GM12878 (cell line): Measurements from ENCODE around the gene DHRS1. TPM values are rescaled to one million over a fixed set of nuclear protein-coding genes. Genes with fewer than 3 reads are reported as not detected.

Source experiments
- ATAC-seq: fragments of 200-7000 bp; cut with Tn5 transposase; 3 replicates; pipeline ENCODE4 v1.9.1; 2020; ENCODE audit warnings: mild to moderate bottlenecking, moderate library complexity
- BruUV-seq: library from RNA; stranded (reverse); fragments of 400-500 nt; replicated peaks from 2 replicates; lab custom pipeline; 2021; lab: Mats Ljungman, UMichigan
- CTCF ChIA-PET: fragments of 300-600 bp; sonication (Branson Sonifier 250); formaldehyde crosslinking; extraction: SDS; loops from one replicate; lab custom pipeline; 2021; ENCODE audit warnings: inconsistent platforms; lab: Yijun Ruan, JAX
- POLR2A ChIA-PET: fragments of 350-600 bp; formaldehyde crosslinking; extraction: SDS; loops from one replicate; lab custom pipeline; 2021; ENCODE audit warnings: inconsistent platforms; lab: Charles Lee
- RAD21 ChIA-PET: fragments of 300-600 bp; sonication (Branson Sonifier 250); formaldehyde crosslinking; loops from one replicate; lab custom pipeline; 2023; ENCODE audit warnings: antibody characterized with exemption; ENCODE audit not compliant: unreplicated experiment; lab: Charles Lee
- SMC1A ChIA-PET: fragments of 300-600 bp; sonication (Branson Sonifier 250); formaldehyde crosslinking; loops from one replicate; lab custom pipeline; 2023; ENCODE audit not compliant: unreplicated experiment, uncharacterized antibody; lab: Charles Lee
- DNase-seq: peaks from one replicate; pipeline ENCODE4 v3.0.0-alpha.2; 2011; ENCODE audit warnings: low read depth, low spot score
- FAIRE-seq: peaks from 3 replicates; lab custom pipeline; 2011; peaks lifted over from hg19 to GRCh38; lab: Jason Lieb, UNC
- H2AFZ ChIP-seq: 2 replicates; pipeline ENCODE4 v1.6.0; 2011; ENCODE audit warnings: low read depth, low read length, control low read depth; ENCODE audit not compliant: control insufficient read depth
- H3K27ac ChIP-seq: 2 replicates; pipeline ENCODE4 v1.5.1; 2011; ENCODE audit warnings: control low read depth; ENCODE audit not compliant: control insufficient read depth, insufficient read depth
- H3K27me3 ChIP-seq, 2 experiments: replicated peaks in 1 of 2; 2 replicates each; pipeline versions ENCODE4 v1.6.0 to v1.6.1; 2011; ENCODE audit warnings: low read length in 1 of 2; ENCODE audit not compliant: control insufficient read depth in 2 of 2, insufficient read depth in 2 of 2
- H3K36me3 ChIP-seq, 2 experiments: 2 replicates each; pipeline ENCODE4 v1.5.1; 2011; ENCODE audit warnings: low read length in 1 of 2; ENCODE audit not compliant: control insufficient read depth in 2 of 2, insufficient read depth in 2 of 2
- H3K4me1 ChIP-seq: 2 replicates; pipeline ENCODE4 v1.6.1; 2011; ENCODE audit warnings: mild to moderate bottlenecking, low read length, moderate library complexity, mixed read lengths; ENCODE audit not compliant: control insufficient read depth, insufficient read depth
- H3K4me2 ChIP-seq: 2 replicates; pipeline ENCODE4 v1.6.0; 2011; ENCODE audit warnings: control low read depth; ENCODE audit not compliant: control insufficient read depth, insufficient read depth
- H3K4me3 ChIP-seq: fragments of 200-600 bp; sonication (generic); 2 replicates; pipeline ENCODE4 v1.5.1; 2016
- H3K79me2 ChIP-seq: 2 replicates; pipeline ENCODE4 v1.6.0; 2011; ENCODE audit warnings: low read length; ENCODE audit not compliant: control insufficient read depth, insufficient read depth
- H3K9ac ChIP-seq: 2 replicates; pipeline ENCODE4 v1.8.0; 2011; ENCODE audit warnings: low read length, control low read depth, mixed read lengths; ENCODE audit not compliant: control insufficient read depth, insufficient read depth
- H3K9me3 ChIP-seq: replicated peaks from 3 replicates; pipeline ENCODE4 v1.5.1; 2011; ENCODE audit warnings: mild to moderate bottlenecking, low read length; ENCODE audit not compliant: control insufficient read depth, insufficient read depth
- H4K20me1 ChIP-seq: 2 replicates; pipeline ENCODE4 v1.6.0; 2011; ENCODE audit not compliant: control insufficient read depth, insufficient read depth
- ATF7 ChIP-seq: fragments of 450-650 bp; IDR thresholded peaks from 2 replicates; pipeline ENCODE4 v1.6.1; 2016; ENCODE audit warnings: low read depth, mild to moderate bottlenecking
- CUX1 ChIP-seq: IDR thresholded peaks from 2 replicates; pipeline ENCODE4 v1.6.1; 2012; ENCODE audit warnings: improper control_type of control experiment, low read depth, low read length; ENCODE audit not compliant: insufficient replicate concordance
- ETV6 ChIP-seq, 2 experiments: fragments of 450-650 bp in 1 of 2; IDR thresholded peaks in 1 of 2; conservative IDR thresholded peaks in 1 of 2; 2 replicates each; pipeline ENCODE4 v1.6.1; 2014; ENCODE audit warnings: antibody characterized with exemption in 1 of 2, borderline replicate concordance in 1 of 2, low read depth in 1 of 2, mild to moderate bottlenecking in 1 of 2, moderate library complexity in 1 of 2
- KAT2A ChIP-seq: conservative IDR thresholded peaks from 2 replicates; pipeline ENCODE4 v1.6.1; 2011; ENCODE audit warnings: low read depth, low read length; ENCODE audit not compliant: control insufficient read depth
- NFIC ChIP-seq: IDR thresholded peaks from 2 replicates; pipeline ENCODE4 v1.6.1; 2012; ENCODE audit warnings: low read depth, mild to moderate bottlenecking, inconsistent platforms, low read length, moderate library complexity
- NR2F1 ChIP-seq: fragments of 450-650 bp; conservative IDR thresholded peaks from 2 replicates; pipeline ENCODE4 v1.6.1; 2017; ENCODE audit warnings: mild to moderate bottlenecking
- POLR2A ChIP-seq: IDR thresholded peaks from 2 replicates; pipeline ENCODE4 v1.6.1; 2011; ENCODE audit warnings: low read depth, mild to moderate bottlenecking, low read length
- SREBF2 ChIP-seq: IDR thresholded peaks from 2 replicates; pipeline ENCODE4 v1.6.1; 2012; ENCODE audit warnings: mild to moderate bottlenecking, low read length
- WGBS: methylation state at CpG from one replicate; pipeline ENCODE4 v1.1.6; 2016; ENCODE audit warnings: low lambda C conversion rate; ENCODE audit not compliant: insufficient replicate concordance, insufficient coverage; ENCODE audit errors: missing lambda C conversion rate; 5-methylcytosine and 5-hydroxymethylcytosine counted together
- in situ Hi-C: fragments of 300-500 bp; cut with MboI; formaldehyde crosslinking; loops from 9 replicates; pipeline ENCODE4 v1.14.3; 2018; ENCODE audit warnings: mixed read lengths
- intact Hi-C: fragments of 100-400 bp; cut with micrococcal nuclease; formaldehyde crosslinking; loops from one replicate; pipeline ENCODE4 v1.14.2; 2022; ENCODE audit not compliant: unreplicated experiment
- polyA plus RNA-seq, 11 experiments: library from polyadenylated mRNA; depleted of rRNA in 4 of 11; unstranded in 6 of 11; stranded (reverse) in 5 of 11; fragments of >200 nt; fragmentation: Nextera tagmentation in 4 of 11; fragmentation: Illumina TruSeq in 1 of 11; extraction: Ambion mirVana in 4 of 11; extraction: Trizol in 1 of 11; gene quantifications; 1 replicate in 1 of 11; 2 replicates in 10 of 11; pipeline versions ENCODE4 v1.2.1 to v1.2.3, GENCODE V29; 2011 to 2016; ENCODE audit warnings: inconsistent platforms in 2 of 11, missing spikeins in 2 of 11, low read depth in 1 of 11
- total RNA-seq, 4 experiments: library from RNA; depleted of rRNA in 3 of 4; stranded (reverse); fragments of >200 nt in 3 of 4; fragmentation: Illumina TruSeq in 1 of 4; extraction: Trizol in 1 of 4; gene quantifications; 2 replicates each; pipeline versions ENCODE4 v1.2.1 to v1.2.3, GENCODE V29; 2013 to 2021

The DHRS1 gene
- total and polyA plus RNA-seq, 10 of the 15 experiments (the other 5 are each of a cell fraction or from before 2014, with no cell fraction given), result 12.1 to 45.0 (median 25.7) TPM

- Histone ChIP-seq H3K27ac (no peak overlapping the region), H3K27me3 (no peaks in the 10 kb centered on the region), H4K20me1 (no peaks in the 10 kb centered on the region), H3K4me3 (no peak overlapping the region), H2AFZ (no peak overlapping the region), H3K4me2 (no peak overlapping the region), H3K9ac (no peak overlapping the region), H3K36me3 (peaks cover 3 to 18% of the 10 kb centered on the region in 2 experiments; a peak in 3 of 4 replicates), H3K4me1 (peaks cover 3% of the 10 kb centered on the region), H3K9me3 (no peaks in the 10 kb centered on the region), H3K79me2 (peaks cover 10% of the 10 kb centered on the region)
- FAIRE-seq (no peak), ATAC-seq (no peak), DNase-seq (no peak)
- ChIA-PET CTCF (interaction anchor here (1.1 kb wide), 1 partner anchor 30 kb away, joined by 3 read pairs; no protein-coding TSS in a partner anchor), POLR2A (interaction anchor here (10.9 kb wide), 1 partner anchor 22 kb away, joined by 171 read pairs; the partner anchor contains the start of gene TINF2), SMC1A (interaction anchor here (0.9 to 1.1 kb wide), 2 partner anchors 16 to 23 kb away, joined by 3 read pairs; no protein-coding TSS in a partner anchor), RAD21 (no interaction called here)
- TF ChIP-seq ETV6 (conservative IDR thresholded peaks at IDR 0.05 in 1 of 2, IDR thresholded peaks at IDR 0.05 in 1 of 2; ENCODE audit: borderline replicate concordance in 1 of 2, low read depth in 1 of 2), result no peak
- TF ChIP-seq POLR2A, result 0 out of 2 replicates have a peak, but pooled peaks have one; percentile 26
- no peak for TF ChIP-seq SREBF2
- TF ChIP-seq KAT2A, result no peak
- TF ChIP-seq NFIC, result no peak
- 97% methylated on average over 9 of the region's 9 CpGs for WGBS
- in situ Hi-C loops (no loop called here), intact Hi-C loops (no loop called here)
- no TSS peak for BruUV-seq
These were observed 32.1 kb downstream of the DHRS1 start for GRCh38 chr14:24267516-24267915.

- H3K4me3 ChIP-seq, result no peak overlapping the region
- intact Hi-C loops, result no loop called here
- no peak for ATAC-seq
- H4K20me1 ChIP-seq, result no peaks in the 10 kb centered on the region
- H3K79me2 ChIP-seq, result peaks cover 9% of the 10 kb centered on the region
- FAIRE-seq, result no peak
- H3K36me3 ChIP-seq, result peaks cover 3 to 18% of the 10 kb centered on the region in 2 experiments; a peak in 3 of 4 replicates
- no peaks in the 10 kb centered on the region for H3K27me3 ChIP-seq
- RAD21 ChIA-PET, result interaction anchor here (2.0 kb wide), 1 partner anchor 24 kb away, joined by 8 read pairs; the partner anchor contains the start of gene TINF2
- H2AFZ ChIP-seq, result no peak overlapping the region
- no peaks in the 10 kb centered on the region for H3K9me3 ChIP-seq
- WGBS, result 87% methylated on average over 18 of the region's 18 CpGs
- POLR2A ChIA-PET, result interaction anchor here (10.9 kb wide), 1 partner anchor 22 kb away, joined by 171 read pairs; the partner anchor contains the start of gene TINF2
- no peak overlapping the region for H3K9ac ChIP-seq
- no peak for DNase-seq
- SMC1A ChIA-PET, result interaction anchor here (2.8 kb wide), 1 partner anchor 20 kb away, joined by 14 read pairs; no protein-coding TSS in a partner anchor
- BruUV-seq, result no TSS peak
- in situ Hi-C loops, result no loop called here
- H3K4me2 ChIP-seq, result no peak overlapping the region
- CTCF ChIA-PET, result no interaction called here
- no peak overlapping the region for H3K27ac ChIP-seq
- H3K4me1 ChIP-seq, result peaks cover 3% of the 10 kb centered on the region; the same call in 1 of the 2 replicates
- no peak for TF ChIP-seq ATF7
- TF ChIP-seq NR2F1, result no peak
- no peak for TF ChIP-seq CUX1
These were observed 33.0 kb downstream of the DHRS1 start for GRCh38 chr14:24266344-24267244.
